Measurements from ENCODE around the gene TRAF3IP1. TPM values are rescaled to one million over a fixed set of nuclear protein-coding genes. Genes with fewer than 3 reads are reported as not detected.
A peak's percentile ranks its signal among the peaks of the same experiment; 100 is the strongest.

TRAF3IP1 gene
- polyA plus RNA-seq, 3 donors: 1.2 to 1.5 (median 1.5) TPM

DNA sequence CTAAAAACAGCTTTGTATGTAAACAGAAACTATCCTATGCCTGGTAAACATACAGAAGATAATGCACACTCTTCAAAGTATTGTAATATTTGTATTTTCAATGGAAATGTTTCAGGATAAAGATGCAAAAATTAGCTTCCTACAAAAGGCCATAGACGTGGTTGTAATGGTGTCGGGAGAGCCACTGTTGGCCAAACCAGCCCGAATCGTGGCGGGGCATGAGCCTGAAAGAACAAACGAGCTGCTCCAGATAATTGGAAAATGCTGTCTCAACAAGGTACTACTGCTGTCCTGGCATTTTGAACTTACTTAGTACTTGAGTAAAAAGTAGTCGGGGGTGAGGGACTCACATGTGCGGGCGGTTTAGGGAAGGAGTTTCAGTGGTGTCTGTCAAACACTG lies 5.4 kb downstream of the TRAF3IP1 start:
- Histone ChIP-seq H3K36me3 (replicated peaks in 1 of 2; ENCODE audit: control insufficient read depth in 1 of 2, insufficient read depth in 2 of 2, low read length in 2 of 2) (peaks cover 0 to 14% of the 10 kb centered on the region in 2 donors), H3K4me1 (ENCODE audit: control insufficient read depth in 1 of 2, insufficient read depth in 2 of 2, low read length in 2 of 2) (peaks cover 7 to 8% of the 10 kb centered on the region in 2 donors), H3K9me3 (replicated peaks in 1 of 2; ENCODE audit: control insufficient read depth in 1 of 2, insufficient read depth in 1 of 2, low read length in 2 of 2) (no peaks in the 10 kb centered on the region), H3K4me2 (replicated peaks; ENCODE audit: extremely low read depth, low read length, poor library complexity, severe bottlenecking) (no peak overlapping the region), H4K20me1 (ENCODE audit: insufficient read depth, low read length) (no peaks in the 10 kb centered on the region), H2AFZ (ENCODE audit: insufficient read depth, low read depth, low read length, poor library complexity, severe bottlenecking) (no peak overlapping the region), H3K4me3 (replicated peaks in 1 of 3; ENCODE audit: low read depth in 2 of 3, low read length in 3 of 3) (no peak overlapping the region), H3K9ac (ENCODE audit: insufficient read depth, low read length, poor library complexity, severe bottlenecking) (no peak overlapping the region), H3K79me2 (ENCODE audit: insufficient read depth, low read length) (no peaks in the 10 kb centered on the region), H3K27me3 (ENCODE audit: control insufficient read depth in 2 of 2, insufficient read depth in 2 of 2, low read length in 2 of 2) (peaks cover 0 to 3% of the 10 kb centered on the region in 2 donors), H3K27ac (ENCODE audit: low read depth in 1 of 2, low read length in 2 of 2) (no peak overlapping the region)
- H3K36me3 Mint-ChIP-seq: peaks cover 23 to 28% of the 10 kb centered on the region in 2 donors
- peaks cover 0 to 2% (median 0%) of the 10 kb centered on the region in 7 donors for H3K9me3 Mint-ChIP-seq
- peaks cover 11% of the 10 kb centered on the region for H3K4me1 Mint-ChIP-seq
- WGBS (ENCODE audit: insufficient coverage): 97% methylated on average over 9 of the region's 9 CpGs
- H3K27me3 Mint-ChIP-seq (ENCODE audit: low read depth in 3 of 3): peaks cover 0 to 6% (median 2%) of the 10 kb centered on the region in 3 donors
- no peak overlapping the region for H3K4me3 Mint-ChIP-seq
- peak overlapping the region in 1 of 7 donors; percentile 32 for H3K27ac Mint-ChIP-seq
- intact Hi-C loops (cut with micrococcal nuclease): no loop called here
- TF ChIP-seq, protein P1, sequence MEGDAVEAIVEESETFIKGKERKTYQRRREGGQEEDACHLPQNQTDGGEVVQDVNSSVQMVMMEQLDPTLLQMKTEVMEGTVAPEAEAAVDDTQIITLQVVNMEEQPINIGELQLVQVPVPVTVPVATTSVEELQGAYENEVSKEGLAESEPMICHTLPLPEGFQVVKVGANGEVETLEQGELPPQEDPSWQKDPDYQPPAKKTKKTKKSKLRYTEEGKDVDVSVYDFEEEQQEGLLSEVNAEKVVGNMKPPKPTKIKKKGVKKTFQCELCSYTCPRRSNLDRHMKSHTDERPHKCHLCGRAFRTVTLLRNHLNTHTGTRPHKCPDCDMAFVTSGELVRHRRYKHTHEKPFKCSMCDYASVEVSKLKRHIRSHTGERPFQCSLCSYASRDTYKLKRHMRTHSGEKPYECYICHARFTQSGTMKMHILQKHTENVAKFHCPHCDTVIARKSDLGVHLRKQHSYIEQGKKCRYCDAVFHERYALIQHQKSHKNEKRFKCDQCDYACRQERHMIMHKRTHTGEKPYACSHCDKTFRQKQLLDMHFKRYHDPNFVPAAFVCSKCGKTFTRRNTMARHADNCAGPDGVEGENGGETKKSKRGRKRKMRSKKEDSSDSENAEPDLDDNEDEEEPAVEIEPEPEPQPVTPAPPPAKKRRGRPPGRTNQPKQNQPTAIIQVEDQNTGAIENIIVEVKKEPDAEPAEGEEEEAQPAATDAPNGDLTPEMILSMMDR (IDR thresholded peaks at IDR 0.05): no peak
- DNase-seq: no peak

DNA sequence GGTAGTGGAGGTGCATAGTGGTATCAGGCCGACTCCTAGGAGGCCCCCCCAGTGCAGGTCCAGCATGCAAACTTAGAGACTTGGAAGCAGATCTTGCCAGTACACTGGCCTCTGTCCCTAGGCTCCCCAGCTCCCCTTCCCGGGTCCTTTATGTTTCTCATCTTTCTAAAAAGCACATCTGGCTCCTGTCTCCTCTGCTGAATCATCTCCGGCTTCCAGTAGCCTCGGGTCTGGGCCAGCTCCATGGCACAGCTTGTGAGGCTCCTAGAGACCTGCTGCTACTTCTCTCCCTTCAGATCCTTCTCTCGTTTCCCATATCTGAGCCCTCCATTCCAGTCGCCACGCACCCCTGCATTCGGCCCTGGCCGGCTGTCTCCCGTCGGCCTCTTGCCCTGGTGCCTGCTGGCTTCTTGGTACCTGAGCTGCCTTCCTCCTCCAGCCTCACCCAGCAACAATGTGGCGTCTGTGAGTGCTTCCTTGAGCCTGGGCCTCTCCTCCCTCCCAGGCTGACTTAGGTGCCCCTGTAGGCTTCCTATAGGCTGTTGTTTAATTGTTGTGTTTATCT lies 6.6 kb downstream of the TRAF3IP1 start:
- Histone ChIP-seq H3K4me3 (replicated peaks in 1 of 3; ENCODE audit: low read depth in 2 of 3, low read length in 3 of 3) (no peak overlapping the region), H3K9me3 (replicated peaks in 1 of 2; ENCODE audit: control insufficient read depth in 1 of 2, insufficient read depth in 1 of 2, low read length in 2 of 2) (no peaks in the 10 kb centered on the region), H3K9ac (ENCODE audit: insufficient read depth, low read length, poor library complexity, severe bottlenecking) (no peak overlapping the region), H3K4me2 (replicated peaks; ENCODE audit: extremely low read depth, low read length, poor library complexity, severe bottlenecking) (no peak overlapping the region), H3K27me3 (ENCODE audit: control insufficient read depth in 2 of 2, insufficient read depth in 2 of 2, low read length in 2 of 2) (no peaks in the 10 kb centered on the region), H3K79me2 (ENCODE audit: insufficient read depth, low read length) (no peaks in the 10 kb centered on the region), H4K20me1 (ENCODE audit: insufficient read depth, low read length) (no peaks in the 10 kb centered on the region), H3K27ac (ENCODE audit: low read depth in 1 of 2, low read length in 2 of 2) (no peak overlapping the region), H2AFZ (ENCODE audit: insufficient read depth, low read depth, low read length, poor library complexity, severe bottlenecking) (no peak overlapping the region), H3K4me1 (ENCODE audit: control insufficient read depth in 1 of 2, insufficient read depth in 2 of 2, low read length in 2 of 2) (no peaks in the 10 kb centered on the region), H3K36me3 (replicated peaks in 1 of 2; ENCODE audit: control insufficient read depth in 1 of 2, insufficient read depth in 2 of 2, low read length in 2 of 2) (peaks cover 0 to 14% of the 10 kb centered on the region in 2 donors)
- Mint-ChIP-seq H3K36me3 (peaks cover 23 to 28% of the 10 kb centered on the region in 2 donors), H3K27me3 (ENCODE audit: low read depth in 3 of 3) (no peaks in the 10 kb centered on the region), H3K4me3 (no peak overlapping the region), H3K4me1 (peaks cover under 1% of the 10 kb centered on the region), H3K27ac (no peak overlapping the region), H3K9me3 (peaks cover 0 to 2% (median 0%) of the 10 kb centered on the region in 7 donors)
- WGBS (ENCODE audit: insufficient coverage): 98% methylated on average over 11 of the region's 12 CpGs
- DNase-seq: no peak
- TF ChIP-seq, protein P1 (IDR thresholded peaks at IDR 0.05): no peak
- intact Hi-C loops (cut with micrococcal nuclease): no loop called here

Data from CD14-positive monocyte (primary cell).